KOPT-K1 (cell line): ENCODE measurements around the gene USP49.

Experiments used
- H3K27ac ChIP-seq: fragments of 200-600 bp; sonication (generic); 2 replicates; pipeline ENCODE4 v1.5.1; 2016; ENCODE audit warnings: antibody characterized with exemption, mild to moderate bottlenecking, low read depth, low read length; ENCODE audit not compliant: poor library complexity, severe bottlenecking
- H3K36me3 ChIP-seq: fragments of 200-600 bp; sonication (generic); 2 replicates; pipeline ENCODE4 v1.5.1; 2017; ENCODE audit warnings: antibody characterized with exemption, mild to moderate bottlenecking, low read length, moderate library complexity; ENCODE audit not compliant: insufficient read depth
- H3K9me3 ChIP-seq: fragments of 200-600 bp; sonication (generic); 2 replicates; pipeline ENCODE4 v1.5.1; 2017; ENCODE audit warnings: antibody characterized with exemption, low read length, mild to moderate bottlenecking; ENCODE audit not compliant: insufficient read depth, poor library complexity, severe bottlenecking

The USP49 gene

GRCh38 chr6:41740366-41741162, 154.6 kb downstream of the USP49 start:
- Histone ChIP-seq H3K36me3 (no peaks in the 10 kb centered on the region), H3K27ac (no peak overlapping the region), H3K9me3 (no peaks in the 10 kb centered on the region)
